Melanocyte of skin (primary cell): ENCODE results near the gene ZNF491. TPM values are rescaled to one million over a fixed set of nuclear protein-coding genes. Genes with fewer than 3 reads are reported as not detected.

Source experiments
- total RNA-seq, 2 donors: library from RNA; depleted of rRNA; stranded (reverse); fragments of >200 nt; gene quantifications; 2 replicates each; pipeline ENCODE4 v1.2.3, GENCODE V29; 2012

ZNF491 gene
- total RNA-seq, result 1 to 10 TPM; 2.7 to 7.6 TPM

DNA sequence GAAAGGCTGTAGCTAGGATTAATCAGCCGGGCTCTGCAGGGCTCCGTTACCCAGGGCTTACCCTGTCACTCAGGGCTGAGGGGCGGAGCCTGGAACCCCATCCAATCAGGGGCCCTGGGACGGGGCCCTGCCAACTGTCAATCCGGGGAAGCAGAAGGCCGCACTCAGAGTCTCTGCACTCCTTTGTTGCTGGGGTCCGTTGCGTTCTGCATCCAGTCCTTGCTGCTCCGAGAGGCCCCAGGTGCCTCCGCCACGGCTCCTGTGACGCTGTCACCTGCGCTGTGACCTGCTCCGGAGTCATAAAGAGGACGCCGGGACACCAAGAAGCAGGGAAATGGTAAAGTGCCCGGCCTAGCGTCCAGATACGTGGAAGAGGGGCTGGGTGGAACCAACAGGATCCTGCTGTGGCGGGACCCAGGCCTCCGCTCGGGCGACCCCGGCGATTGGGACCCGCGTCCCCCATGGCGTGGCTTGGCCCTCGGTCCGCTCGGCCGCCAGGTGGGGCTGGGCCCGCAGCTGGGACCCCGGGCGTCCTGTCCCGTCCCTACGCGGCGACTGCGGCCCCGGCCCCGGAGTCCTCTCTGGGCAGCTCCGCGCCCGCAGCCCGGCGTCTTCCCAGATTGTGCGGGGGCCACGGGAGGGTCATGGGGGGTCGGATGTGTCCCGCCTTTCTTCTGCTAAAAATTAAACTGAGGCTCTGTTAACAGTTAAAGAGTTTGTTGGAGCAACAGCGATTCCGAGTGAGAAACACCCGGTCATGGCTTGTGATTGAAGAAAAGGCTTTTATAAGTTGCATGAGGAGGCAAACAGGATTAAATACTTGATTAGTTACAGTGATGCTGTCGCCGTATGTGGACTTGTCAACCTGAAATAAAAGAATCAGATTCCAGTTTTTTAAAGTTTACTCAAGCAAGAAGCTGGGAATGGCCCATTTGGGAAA, at the start of gene ZNF491:
ZNF491 (plus strand) TSS at position 133 of the 940 bp plus-strand sequence. CDS start 7,431 bp downstream, outside the sequence.

DNA sequence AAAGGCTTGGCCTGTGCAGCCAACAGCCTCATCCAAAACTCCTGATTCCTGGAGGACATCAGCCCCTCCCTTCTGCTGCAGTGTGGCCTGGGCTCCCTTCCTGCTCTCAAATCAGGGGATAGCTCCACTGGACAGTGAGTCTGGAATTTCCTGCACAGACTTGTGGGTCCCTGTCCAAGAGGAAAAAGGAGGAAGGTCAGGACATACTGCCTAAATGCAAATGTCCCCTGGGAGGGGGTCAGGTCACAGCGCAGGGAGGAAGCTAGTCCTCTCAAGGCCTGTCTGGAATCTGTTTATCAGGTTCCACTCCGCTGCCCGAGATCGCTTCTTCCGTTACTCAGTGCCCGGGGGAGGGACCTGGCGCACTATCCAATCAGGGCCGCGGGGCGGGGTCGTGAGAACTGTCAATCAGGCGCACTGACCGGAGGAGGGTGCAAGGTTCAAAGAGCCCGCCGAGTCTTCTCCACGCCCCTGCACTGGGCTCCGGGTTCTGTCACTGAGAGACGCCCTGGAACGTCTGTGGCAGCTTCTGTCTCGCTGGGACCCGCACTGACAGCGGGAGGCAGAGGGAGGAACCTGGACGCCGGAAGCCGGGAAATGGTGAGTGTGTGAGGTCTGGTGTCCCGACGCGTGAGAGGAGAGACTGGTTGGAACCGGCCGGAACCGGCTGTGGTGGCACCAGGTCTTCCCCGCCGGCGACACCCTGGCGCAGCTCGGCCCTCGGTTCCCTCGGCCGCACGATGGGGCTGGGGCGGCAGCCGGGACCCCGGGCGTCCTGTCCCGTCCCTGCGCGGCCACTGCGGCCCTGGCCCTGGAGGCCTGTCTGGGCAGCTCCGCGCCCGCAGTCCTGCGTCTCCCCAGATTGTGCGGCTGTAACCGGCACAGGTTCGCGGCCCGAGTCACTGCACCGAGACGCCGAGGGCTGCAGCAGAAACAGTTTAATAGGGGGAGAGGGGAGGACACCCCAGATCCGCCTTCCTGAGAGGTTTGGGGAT, 31.4 kb upstream of the ZNF491 start, which contains the start of gene ZNF441:
ZNF441 (plus strand) TSS at position 404 of the 995 bp plus-strand sequence; CDS start at position 598, 194 bp downstream.

DNA sequence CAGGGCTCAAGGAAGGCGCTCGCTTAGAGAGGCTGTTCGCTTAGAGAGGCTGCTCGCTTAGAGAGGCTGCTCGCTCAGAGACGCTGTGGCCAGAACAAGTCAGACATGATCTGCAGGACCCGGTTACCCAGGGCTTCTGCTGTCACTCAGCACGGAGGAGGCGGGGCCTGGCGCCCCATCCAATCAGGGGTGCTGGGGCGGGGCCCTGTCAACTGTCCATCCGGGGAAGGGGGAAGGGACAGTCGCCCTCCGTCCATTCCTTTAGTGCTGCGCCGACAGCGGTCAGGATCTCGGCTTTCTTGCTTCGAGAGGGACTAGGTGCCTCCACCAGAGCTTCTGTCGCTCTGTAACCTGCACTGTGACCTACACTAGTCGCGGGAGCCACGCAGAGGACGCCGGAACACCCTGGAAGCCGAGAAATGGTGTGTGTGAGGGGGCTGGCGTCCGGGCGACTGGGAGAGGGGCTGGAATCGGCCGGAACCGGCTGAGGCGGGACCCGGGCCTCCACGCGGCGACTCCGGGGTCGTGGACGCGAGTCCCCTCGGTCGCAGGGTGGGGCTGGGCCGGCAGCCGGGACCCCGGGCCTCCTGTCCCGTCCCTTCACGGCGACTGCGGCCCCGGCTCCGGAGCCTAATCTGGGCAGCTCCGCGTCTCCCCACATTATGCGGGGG, 15.8 kb downstream of the ZNF491 start, which contains the start of gene ZNF440:
ZNF440 (plus strand) TSS at position 245 of the 671 bp plus-strand sequence; CDS start at position 420, 175 bp downstream.

DNA sequence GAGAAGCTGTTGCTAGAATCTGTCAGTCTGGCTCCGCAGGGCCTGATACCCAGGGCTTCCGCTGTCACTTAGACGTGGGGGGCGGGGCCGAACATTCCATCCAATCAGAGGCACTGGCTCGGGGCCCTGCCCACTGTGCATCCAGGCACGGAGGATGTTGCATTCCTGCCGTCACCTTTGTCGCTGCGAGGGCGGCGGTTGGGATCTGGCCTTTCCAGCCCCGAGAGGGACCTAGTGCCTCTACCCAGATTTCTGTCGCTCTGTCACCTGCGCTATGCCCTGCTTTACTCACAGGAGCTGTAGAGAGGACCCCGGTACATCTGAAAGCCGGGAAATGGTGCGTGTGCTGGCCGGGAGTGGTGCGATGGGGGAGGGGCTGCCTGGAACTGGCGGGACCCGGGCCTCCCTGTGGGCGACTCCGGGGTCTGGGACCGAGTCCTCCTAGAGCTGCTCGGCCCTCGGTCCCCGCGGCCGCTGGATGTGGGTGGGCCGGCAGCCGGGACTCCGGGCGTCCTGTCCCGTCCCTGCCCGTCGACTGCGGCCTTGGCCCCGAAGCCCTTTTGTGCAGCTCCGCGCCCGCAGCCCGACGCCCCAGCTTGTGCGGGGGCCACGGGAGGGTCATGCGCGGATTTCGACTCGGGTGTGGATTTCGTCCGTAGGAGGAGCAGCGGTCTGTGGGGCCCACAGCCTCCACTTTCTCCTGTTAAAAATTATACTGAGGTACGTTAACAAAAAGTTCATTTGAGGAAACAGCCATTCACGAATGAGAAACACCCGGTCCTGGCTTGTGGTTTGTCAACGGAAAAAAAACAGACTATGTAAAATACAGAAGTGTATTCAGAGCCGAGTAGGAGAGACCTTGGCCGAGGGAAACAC, 50.5 kb downstream of the ZNF491 start, which contains the start of gene ZNF439:
ZNF439 (plus strand) TSS at position 133 of the 876 bp plus-strand sequence; CDS start at position 275, 142 bp downstream.

Other genes starting within 250 kb of the ZNF491 start
- 10 to 100 TPM; 43.7 to 52.3 TPM for gene ELOF1, start 239.3 kb upstream of the ZNF491 start, total RNA-seq
- 100 to 1,000 TPM; 133 to 141 TPM for gene ACP5, start 220.9 kb upstream of the ZNF491 start, total RNA-seq
- 10 to 100 TPM; 10.3 to 12.3 TPM for gene ZNF627, start 201.0 kb upstream of the ZNF491 start, total RNA-seq
- 1 to 10 TPM; 8.6 to 8.7 TPM for gene ZNF823, start 59.6 kb upstream of the ZNF491 start, total RNA-seq
- gene ZNF441, start 31.5 kb upstream of the ZNF491 start, total RNA-seq, result 1 to 10 TPM; 6.2 to 7.0 TPM
- 10 to 100 TPM; 14.3 to 23.1 TPM for gene ZNF440, start 15.8 kb downstream of the ZNF491 start, total RNA-seq
- gene ZNF439, start 50.2 kb downstream of the ZNF491 start, total RNA-seq, result 10 to 100 TPM; 16.0 to 24.8 TPM
- gene ZNF69, start 89.3 kb downstream of the ZNF491 start, total RNA-seq, result 1 to 10 TPM; 9.0 to 10.0 TPM
- 1 to 10 TPM; 6.9 to 8.3 TPM for gene ZNF700, start 126.6 kb downstream of the ZNF491 start, total RNA-seq
- 1 to 10 TPM in 1 of 2 donors, under 1 TPM in 1; 0.33 to 1.4 TPM for gene ZNF763, start 166.5 kb downstream of the ZNF491 start, total RNA-seq
- gene ZNF433, start 237.2 kb downstream of the ZNF491 start, total RNA-seq, result 1 to 10 TPM; 3.8 to 5.7 TPM